Measurements from ENCODE around the gene ACTN4. TPM values are rescaled to one million over a fixed set of nuclear protein-coding genes. Genes with fewer than 3 reads are reported as not detected.

ACTN4 gene
- total RNA-seq, 1 donor from 2014 or later: 975 TPM

DNA sequence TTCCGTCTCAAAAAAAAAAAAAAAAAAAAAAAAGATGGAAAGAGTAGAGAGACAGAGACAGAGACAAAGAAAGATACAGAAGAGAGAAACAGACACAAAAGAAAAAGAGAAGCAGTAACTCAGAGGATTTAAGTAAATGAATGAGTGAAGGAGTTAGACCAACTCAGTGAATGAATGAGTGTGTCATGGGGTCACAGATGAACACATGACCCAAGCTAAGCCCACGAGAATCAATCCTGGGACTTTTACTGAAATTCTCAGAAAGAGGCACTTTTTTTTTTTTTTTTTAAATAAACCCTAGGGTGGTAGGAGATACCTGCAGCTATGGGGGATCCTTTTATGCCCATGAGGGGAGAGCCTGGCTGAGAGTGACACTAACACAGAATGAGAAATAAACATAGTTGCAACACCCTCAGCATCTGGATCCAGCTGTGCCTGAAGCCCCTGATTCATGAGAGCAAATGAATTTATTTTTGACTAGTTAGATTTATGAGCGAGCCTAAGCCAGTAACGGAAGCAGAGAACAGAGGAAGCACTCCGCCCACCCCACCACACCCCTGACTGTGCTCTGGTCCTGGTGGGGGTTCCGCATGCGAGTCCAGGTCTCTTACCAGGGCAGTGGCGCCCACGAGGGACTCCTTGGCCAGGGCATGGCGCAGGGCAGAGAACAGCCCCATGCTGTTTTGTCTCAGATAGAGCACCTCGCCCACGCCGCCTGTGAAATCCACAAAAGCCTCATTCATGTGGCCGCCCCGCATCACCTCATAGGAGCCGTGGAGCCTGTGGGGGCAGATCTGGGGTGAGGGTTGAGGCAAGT is 92.2 kb downstream of the ACTN4 start:
- Mint-ChIP-seq H3K27ac (ENCODE audit: unreplicated experiment) (no peak overlapping the region), H3K9me3 (ENCODE audit: unreplicated experiment) (peaks cover 7% of the 10 kb centered on the region), H3K4me3 (ENCODE audit: unreplicated experiment) (no peak overlapping the region), H3K36me3 (ENCODE audit: unreplicated experiment) (peaks cover 5% of the 10 kb centered on the region), H3K27me3 (ENCODE audit: unreplicated experiment) (peaks cover 8% of the 10 kb centered on the region), H3K4me1 (ENCODE audit: low read depth, unreplicated experiment) (no peaks in the 10 kb centered on the region)
- TF ChIP-seq, protein P1, sequence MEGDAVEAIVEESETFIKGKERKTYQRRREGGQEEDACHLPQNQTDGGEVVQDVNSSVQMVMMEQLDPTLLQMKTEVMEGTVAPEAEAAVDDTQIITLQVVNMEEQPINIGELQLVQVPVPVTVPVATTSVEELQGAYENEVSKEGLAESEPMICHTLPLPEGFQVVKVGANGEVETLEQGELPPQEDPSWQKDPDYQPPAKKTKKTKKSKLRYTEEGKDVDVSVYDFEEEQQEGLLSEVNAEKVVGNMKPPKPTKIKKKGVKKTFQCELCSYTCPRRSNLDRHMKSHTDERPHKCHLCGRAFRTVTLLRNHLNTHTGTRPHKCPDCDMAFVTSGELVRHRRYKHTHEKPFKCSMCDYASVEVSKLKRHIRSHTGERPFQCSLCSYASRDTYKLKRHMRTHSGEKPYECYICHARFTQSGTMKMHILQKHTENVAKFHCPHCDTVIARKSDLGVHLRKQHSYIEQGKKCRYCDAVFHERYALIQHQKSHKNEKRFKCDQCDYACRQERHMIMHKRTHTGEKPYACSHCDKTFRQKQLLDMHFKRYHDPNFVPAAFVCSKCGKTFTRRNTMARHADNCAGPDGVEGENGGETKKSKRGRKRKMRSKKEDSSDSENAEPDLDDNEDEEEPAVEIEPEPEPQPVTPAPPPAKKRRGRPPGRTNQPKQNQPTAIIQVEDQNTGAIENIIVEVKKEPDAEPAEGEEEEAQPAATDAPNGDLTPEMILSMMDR (IDR thresholded peaks at IDR 0.05; ENCODE audit: partially characterized antibody, unreplicated experiment): no peak
- DNase-seq: no peak

DNA sequence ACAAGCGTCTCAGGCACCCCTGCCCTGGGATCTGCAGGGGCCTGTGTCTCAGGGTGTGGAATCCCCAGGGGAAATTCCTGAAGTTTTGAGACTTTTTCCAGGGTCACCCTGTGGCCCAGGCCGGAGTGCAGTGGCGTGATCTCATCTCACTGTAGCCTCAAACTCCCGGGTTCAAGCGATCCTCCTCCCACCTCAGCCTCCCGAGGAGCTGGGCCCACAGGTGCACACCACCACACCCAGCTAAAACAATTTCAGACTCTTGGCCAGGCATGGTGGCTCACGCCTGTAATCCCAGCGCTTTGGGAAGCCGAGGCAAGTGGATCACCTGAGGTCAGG is 92.8 kb downstream of the ACTN4 start:
- no peak overlapping the region for H3K4me3 Mint-ChIP-seq (ENCODE audit: unreplicated experiment)
- no peak overlapping the region for H3K27ac Mint-ChIP-seq (ENCODE audit: unreplicated experiment)
- DNase-seq: no peak
- peaks cover 7% of the 10 kb centered on the region for H3K9me3 Mint-ChIP-seq (ENCODE audit: unreplicated experiment)
- TF ChIP-seq, protein P1 (IDR thresholded peaks at IDR 0.05; ENCODE audit: partially characterized antibody, unreplicated experiment): no peak
- H3K27me3 Mint-ChIP-seq (ENCODE audit: unreplicated experiment): peaks cover 8% of the 10 kb centered on the region
- peaks cover 5% of the 10 kb centered on the region for H3K36me3 Mint-ChIP-seq (ENCODE audit: unreplicated experiment)
- H3K4me1 Mint-ChIP-seq (ENCODE audit: low read depth, unreplicated experiment): no peaks in the 10 kb centered on the region

DNA sequence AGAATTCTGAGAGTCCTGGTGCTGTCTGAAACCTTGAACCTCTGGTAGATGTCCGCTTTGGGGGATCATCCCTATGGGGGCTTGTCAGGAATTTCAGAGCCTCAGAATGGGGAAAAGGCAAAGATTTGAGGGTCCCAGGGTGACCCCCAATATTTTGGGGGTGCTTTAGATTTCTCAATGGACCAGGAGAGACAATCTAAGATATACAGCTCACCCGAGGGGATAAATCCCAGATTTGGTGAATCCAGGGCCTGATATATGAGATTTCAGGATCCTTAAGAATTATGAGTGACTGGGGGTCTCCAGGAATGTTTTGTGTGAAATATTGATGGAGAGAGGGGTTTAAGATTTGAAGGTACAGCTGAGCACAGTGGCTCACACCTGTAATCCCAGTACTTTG is 93.5 kb downstream of the ACTN4 start:
- Mint-ChIP-seq H3K4me3 (ENCODE audit: unreplicated experiment) (no peak overlapping the region), H3K9me3 (ENCODE audit: unreplicated experiment) (peaks cover 7% of the 10 kb centered on the region)
- TF ChIP-seq, protein P1 (IDR thresholded peaks at IDR 0.05; ENCODE audit: partially characterized antibody, unreplicated experiment): no peak

DNA sequence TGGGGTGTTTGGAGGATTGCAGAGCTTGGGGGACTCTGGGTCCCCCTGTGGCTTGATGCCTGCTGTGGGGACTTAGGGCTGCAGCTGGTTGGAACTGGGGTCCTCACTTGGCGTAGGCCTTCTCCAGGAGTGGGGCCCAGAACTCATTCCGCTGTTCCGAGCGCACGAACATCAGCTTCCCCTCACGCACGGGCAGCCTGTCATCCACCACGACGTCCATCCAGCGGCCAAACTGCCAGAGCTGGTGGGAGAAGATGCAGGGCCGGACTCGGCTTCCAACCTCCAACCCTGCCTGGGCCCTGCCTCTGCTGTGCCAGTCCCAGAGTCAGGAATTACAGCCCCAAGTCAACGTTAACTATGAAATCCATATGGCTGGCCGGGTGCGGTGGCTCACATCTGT is 94.2 kb downstream of the ACTN4 start:
- Mint-ChIP-seq H3K4me1 (ENCODE audit: low read depth, unreplicated experiment) (no peaks in the 10 kb centered on the region), H3K27me3 (ENCODE audit: unreplicated experiment) (peaks cover 8% of the 10 kb centered on the region), H3K27ac (ENCODE audit: unreplicated experiment) (no peak overlapping the region), H3K36me3 (ENCODE audit: unreplicated experiment) (peaks cover 5% of the 10 kb centered on the region), H3K9me3 (ENCODE audit: unreplicated experiment) (peaks cover 7% of the 10 kb centered on the region), H3K4me3 (ENCODE audit: unreplicated experiment) (no peak overlapping the region)
- TF ChIP-seq, protein P1 (IDR thresholded peaks at IDR 0.05; ENCODE audit: partially characterized antibody, unreplicated experiment): no peak
- DNase-seq: peak; percentile 12

More for the DNA sequence above, 93.5 kb downstream of the ACTN4 start:
- peaks cover 5% of the 10 kb centered on the region for H3K36me3 Mint-ChIP-seq (ENCODE audit: unreplicated experiment)
- no peaks in the 10 kb centered on the region for H3K4me1 Mint-ChIP-seq (ENCODE audit: low read depth, unreplicated experiment)
- peaks cover 8% of the 10 kb centered on the region for H3K27me3 Mint-ChIP-seq (ENCODE audit: unreplicated experiment)
- DNase-seq: no peak
- H3K27ac Mint-ChIP-seq (ENCODE audit: unreplicated experiment): no peak overlapping the region

DNA sequence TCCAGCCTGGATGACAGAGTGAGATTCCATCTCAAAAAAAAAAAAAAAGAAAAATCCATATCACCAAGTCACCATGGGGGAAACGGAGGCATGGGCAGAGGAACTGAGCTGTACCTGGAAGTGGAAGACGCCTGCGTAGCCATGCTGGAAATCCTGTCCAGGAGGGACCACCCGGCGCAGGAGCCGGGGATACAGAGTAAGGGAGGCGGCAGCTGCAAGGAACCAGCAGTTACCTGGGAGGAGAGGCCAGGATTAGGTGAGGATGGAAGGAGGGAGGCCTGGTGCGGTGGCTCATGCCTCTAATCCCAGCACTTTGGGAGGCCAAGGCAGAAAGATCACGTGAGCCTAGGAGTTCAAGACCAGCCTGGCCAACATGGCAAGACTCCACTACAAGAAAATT is 94.8 kb downstream of the ACTN4 start:
- Mint-ChIP-seq H3K36me3 (ENCODE audit: unreplicated experiment) (peaks cover 5% of the 10 kb centered on the region), H3K9me3 (ENCODE audit: unreplicated experiment) (peaks cover 7% of the 10 kb centered on the region), H3K27me3 (ENCODE audit: unreplicated experiment) (peaks cover 8% of the 10 kb centered on the region), H3K4me3 (ENCODE audit: unreplicated experiment) (no peak overlapping the region), H3K4me1 (ENCODE audit: low read depth, unreplicated experiment) (no peaks in the 10 kb centered on the region), H3K27ac (ENCODE audit: unreplicated experiment) (no peak overlapping the region)
- TF ChIP-seq, protein P1 (IDR thresholded peaks at IDR 0.05; ENCODE audit: partially characterized antibody, unreplicated experiment): no peak
- DNase-seq: no peak
